ENCODE measurements around the gene ALG1L2. TPM values are rescaled to one million over a fixed set of nuclear protein-coding genes. Genes with fewer than 3 reads are reported as not detected.
"Not testable (repeated sequence)": the region's sequence is repeated elsewhere in the genome, so short reads cannot be mapped to it uniquely, and the experiment has no call there.

The ALG1L2 gene, protein sequence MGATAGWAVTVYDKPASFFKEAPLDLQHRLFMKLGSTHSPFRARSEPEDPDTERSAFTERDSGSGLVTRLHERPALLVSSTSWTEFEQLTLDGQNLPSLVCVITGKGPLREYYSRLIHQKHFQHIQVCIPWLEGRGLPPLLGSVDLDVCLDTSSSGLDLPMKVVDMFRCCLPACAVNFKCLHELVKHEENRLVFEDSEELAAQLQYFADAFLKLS
- not detected in 2 replicates for total RNA-seq

DNA sequence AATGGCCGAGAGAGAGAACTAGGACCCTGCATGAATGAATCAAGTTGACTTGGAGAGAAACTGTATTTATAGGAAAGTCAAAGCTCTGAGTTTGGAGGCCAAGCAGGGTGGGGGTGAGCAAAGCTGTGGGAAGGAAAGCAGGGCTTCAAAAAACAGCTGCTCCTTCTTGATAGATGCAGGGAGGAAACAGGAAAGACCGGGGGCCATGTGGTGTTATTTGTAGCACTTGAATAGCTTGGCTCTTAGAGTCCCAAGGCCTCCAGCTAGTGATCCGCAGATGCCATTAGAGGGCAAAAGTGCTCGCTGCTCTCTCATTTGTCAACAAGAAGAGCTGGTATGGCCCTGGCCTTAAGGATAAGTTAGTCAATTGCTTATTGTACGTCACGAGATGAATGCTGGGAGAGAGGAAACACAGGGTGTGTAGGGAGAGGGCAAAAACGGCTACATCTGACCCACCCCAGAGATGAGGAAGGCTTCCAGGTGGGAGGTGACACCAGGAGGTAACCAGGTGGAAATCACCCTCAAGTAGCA, at the start of gene ALG1L2:
Gene ALG1L2 (plus strand): TSS at position 481 of the 531 bp plus-strand sequence. CDS start 186 bp downstream, outside the sequence.
- peak; percentile 61 for DNase-seq

GRCh38 chr3:130037126-130037815, 44.4 kb upstream of the ALG1L2 start:
- not testable (repeated sequence) for DNase-seq

GRCh38 chr3:130042736-130043135, 38.9 kb upstream of the ALG1L2 start:
- DNase-seq: not testable (repeated sequence)

- DNase-seq: not testable (repeated sequence)
Observed at GRCh38 chr3:130043658-130044057, 38.0 kb upstream of the ALG1L2 start.

DNA sequence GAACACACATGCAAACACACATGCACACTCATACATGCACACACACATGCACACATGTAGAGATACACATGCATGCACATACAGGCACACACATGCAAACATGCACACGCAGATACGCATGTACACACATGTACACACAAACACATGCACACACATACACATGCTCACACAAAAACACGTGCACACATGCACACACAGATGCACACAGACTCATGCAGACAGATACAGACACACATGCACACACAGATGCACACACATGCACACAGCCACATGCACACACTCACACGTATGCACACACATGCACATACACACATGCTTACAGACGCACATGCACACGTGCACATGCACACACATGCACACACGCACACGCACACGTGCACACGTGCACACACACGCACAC, 37.3 kb upstream of the ALG1L2 start:
- no peak for DNase-seq

- no peak for DNase-seq
Observed at GRCh38 chr3:130048726-130049125, 32.9 kb upstream of the ALG1L2 start.

DNA sequence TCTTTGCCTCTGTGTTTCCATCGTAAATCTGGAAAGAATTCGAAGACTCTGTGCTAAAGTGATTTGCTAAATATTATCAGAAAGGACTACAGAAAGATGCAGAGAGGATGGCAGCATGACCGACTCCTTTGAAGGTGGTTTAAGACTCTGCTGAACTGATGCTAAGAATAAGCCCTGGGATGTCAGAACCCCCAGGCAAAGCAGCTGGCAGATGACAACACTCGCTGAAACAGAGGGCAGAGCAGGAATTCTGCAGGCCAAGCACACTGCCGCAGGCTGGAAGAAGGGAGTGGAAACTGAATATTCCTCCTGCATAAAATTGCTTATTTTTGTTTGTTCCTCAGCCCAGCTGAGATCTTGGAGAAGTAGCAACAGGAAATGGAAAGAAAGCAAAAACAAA, 29.3 kb upstream of the ALG1L2 start:
- DNase-seq: not testable (repeated sequence)

DNA sequence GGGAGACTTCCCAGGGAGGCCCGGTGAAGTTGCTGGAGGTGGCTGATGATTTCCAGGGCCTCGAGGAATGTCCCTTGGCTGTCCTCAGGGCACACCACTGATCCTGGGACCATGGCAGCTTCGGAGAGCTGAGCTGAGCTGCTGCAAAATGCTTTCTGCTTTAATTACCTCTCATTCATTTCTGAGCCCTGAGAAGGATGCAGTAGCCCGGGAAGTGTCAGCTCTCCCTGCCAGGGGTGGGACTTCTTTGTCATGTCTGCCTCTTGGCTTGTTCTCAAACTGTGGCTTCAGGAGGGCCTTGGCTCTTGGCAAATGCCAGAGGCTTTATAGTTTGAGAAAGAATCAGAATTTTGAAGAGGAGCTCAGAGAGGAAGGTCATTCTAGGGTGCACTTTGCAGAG, 28.7 kb upstream of the ALG1L2 start:
- not testable (repeated sequence) for DNase-seq

- not testable (repeated sequence) for DNase-seq
Observed at GRCh38 chr3:130057536-130058266, 23.9 kb upstream of the ALG1L2 start.

DNA sequence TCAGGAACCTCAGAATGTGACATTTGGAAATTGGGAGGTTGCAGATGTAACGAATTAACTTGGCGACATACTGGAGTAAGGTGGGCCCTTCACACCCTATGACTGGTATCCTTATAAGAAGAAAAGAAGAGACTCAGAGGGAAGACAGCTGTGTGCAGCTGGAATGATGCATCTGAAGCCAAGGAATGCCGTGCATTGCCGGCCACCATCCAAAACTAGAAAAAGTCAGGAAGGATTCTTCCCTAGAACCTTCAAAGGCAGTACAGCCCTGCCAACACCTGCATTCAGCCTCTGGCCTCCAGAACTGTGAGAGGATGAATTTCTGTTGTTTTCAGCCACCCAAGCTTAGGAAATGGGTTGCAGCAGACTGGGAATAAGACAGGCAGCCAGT, 23.4 kb upstream of the ALG1L2 start:
- not testable (repeated sequence) for DNase-seq

DNA sequence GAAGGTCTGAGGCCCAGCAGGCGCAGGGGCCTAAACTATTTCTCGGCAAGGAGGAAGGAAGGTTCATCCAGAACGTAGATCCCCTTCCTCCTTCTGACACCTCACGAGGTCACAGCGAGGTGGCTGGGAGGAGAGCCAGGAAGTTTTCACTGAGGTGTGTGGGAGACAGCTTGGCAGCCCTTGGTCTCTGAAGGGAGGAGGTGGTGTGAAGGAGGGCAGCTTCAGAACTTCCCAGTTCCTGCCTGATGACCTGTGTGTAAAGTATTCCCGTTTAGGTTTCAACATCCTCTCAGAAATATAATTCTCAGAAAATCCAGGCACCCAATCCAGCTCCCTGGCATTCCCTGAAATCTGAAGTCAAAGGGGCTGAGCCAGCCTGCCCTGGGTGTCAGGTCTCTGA, 22.9 kb upstream of the ALG1L2 start:
- not testable (repeated sequence) for DNase-seq

DNA sequence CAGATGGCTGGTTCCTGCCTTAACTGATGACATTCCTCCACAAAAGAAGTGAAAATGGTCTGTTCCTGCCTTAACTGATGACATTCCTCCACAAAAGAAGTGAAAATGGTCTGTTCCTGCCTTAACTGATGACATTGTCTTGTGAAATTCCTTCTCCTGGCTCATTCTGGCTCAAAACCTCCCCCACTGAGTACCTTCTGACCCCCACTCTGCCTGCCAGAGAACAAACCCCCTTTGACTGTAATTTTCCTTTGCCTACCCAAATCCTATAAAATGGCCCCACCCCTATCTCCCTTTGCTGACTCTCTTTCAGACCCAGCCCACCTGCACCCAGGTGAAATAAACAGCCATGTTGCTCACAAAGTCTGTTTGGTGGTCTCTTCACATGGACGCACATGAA, 22.5 kb upstream of the ALG1L2 start:
- DNase-seq: not testable (repeated sequence)

- DNase-seq: no peak
Observed at GRCh38 chr3:130073582-130073981, 8.0 kb upstream of the ALG1L2 start.

GRCh38 chr3:130077636-130078035, 4.0 kb upstream of the ALG1L2 start:
- DNase-seq: no peak

DNA sequence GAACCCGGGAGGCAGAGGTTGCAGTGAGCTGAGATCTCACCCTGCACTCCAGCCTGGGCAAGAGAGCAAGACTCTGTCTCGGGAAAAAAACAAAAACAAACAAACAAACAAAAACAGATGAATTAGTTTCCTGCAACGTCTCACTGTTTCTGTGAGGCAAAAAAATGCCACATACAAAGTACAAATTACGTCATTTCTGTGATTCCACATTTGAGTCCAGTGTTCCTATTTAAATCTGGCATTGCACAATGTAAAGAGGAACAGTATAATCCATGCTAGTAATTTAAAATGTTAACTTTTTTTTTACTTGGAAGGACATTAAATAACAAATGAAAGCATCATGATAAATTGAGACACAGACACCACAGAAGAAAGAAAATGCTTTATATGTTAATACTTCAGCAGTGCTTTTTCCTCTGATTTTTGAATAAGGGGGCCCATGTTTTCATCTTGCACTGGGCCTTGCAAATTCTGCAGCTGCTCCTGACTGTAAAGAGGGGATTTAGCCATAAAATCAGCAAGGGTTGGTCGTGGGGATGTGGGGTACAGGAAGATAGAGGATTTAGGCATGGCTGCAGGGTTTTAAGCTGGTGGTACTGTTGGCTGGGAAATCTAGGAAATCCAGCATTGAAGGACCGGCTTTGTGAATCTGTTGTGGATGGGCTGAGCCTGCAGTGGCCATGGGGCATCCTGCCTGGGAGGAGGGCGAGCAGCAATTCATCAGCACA, 1.9 kb downstream of the ALG1L2 start:
- DNase-seq: not testable (repeated sequence)

GRCh38 chr3:130084436-130084980, 2.9 kb downstream of the ALG1L2 start:
- DNase-seq: no peak

- no peak for DNase-seq
Observed at GRCh38 chr3:130085881-130086280, 4.2 kb downstream of the ALG1L2 start.

DNA sequence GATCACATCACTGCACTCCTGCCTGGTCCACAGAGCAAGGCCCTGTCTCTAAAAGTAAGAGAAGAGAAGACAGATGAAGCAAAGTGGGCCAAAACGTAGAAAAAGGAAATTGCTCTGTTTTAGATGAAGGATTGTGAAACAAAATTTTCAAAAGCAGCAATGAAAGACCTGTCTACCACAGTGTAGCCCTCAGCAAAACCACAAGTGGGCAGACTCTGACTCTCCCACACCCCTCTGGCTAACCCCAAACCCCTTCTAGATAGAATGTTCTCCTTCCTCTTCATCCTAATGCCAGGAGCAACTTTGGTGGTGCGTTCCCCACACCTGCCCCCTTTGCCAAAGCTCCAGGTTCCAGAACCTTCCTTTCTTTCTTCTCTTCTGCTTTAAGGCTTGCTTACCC, 5.0 kb downstream of the ALG1L2 start:
- DNase-seq: not testable (repeated sequence)

DNA sequence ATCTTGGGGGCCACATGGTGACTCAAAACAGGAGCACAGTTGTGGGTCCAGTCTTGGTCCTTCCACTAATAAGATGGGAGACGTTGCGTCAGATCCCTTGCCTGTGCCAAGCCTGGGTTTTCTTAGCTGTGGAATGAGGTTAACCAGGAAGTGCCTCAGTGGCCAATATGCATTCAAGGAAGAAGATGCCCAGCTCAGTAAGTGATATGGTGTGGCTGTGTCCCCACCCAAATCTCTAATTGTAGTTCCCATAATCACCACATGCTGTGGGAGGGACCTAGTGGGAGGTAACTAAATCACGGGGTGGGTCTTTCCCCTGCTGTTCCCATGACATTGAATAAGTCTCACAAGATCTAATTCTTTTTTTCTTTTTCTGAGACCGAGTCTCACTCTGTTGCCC, 6.4 kb downstream of the ALG1L2 start:
- no peak for DNase-seq

- DNase-seq: peak; percentile 19
Observed at GRCh38 chr3:130090681-130091080, 9.1 kb downstream of the ALG1L2 start.

GRCh38 chr3:130091958-130092357, 10.3 kb downstream of the ALG1L2 start:
- no peak for DNase-seq

DNA sequence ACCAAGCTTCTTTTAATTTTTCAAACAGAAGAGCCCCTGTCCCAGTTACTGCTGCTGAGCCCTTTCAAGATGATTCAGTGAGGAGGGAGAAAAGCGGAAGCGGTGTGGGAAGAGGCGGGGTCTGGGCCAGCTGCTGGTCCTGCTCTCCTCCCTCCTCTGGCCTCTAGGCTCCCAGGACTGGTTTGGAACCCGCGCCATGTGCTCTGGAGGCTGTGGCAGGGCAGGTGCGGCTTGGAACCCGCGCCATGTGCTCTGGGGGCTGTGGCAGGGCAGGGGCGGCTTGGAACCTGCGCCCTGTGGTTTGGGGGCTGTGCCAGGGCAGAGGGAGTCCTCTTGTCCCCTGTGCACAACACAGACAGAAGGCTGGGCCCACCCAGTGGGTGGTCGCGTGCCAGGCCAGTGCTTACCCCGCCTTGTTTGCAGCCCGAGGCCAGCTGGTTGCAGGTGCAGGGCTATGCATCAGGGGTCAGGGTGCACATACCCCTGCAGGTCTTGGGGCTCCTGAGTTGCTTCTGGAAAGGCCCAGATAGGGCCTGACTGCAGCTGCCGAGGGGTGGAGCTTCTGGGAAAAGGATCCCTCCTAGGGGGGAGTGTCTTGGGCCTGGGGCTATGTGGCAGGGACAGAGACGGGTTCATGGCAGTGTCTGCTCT, 12.2 kb downstream of the ALG1L2 start:
- DNase-seq: no peak

Measured in dermis blood vessel endothelial cell (primary cell).